NAMALWA (cell line): Measurements from ENCODE around the gene SMIM44.

ENCODE experiments used
- DNase-seq: peaks from one replicate; pipeline ENCODE4 v3.0.0-alpha.2; 2015; ENCODE audit warnings: low spot score

Gene SMIM44

DNA sequence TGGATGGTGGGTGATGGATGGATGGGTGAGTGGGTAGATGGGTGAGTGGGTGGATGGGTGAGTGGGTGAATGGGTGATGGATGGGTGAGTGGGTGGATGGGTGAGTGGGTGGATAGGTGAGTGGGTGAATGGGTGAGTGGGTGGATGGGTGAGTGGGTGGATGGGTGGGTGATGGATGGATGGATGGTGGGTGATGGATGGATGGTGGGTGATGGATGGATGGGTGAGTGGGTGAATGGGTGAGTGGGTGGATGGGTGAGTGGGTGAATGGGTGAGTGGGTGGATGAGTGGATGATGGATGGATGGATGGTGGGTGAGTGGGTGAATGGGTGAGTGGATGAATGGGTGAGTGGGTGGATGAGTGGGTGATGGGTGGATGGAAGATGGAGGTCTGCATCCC lies 5.7 kb downstream of the SMIM44 start:
- DNase-seq = no peak

DNA sequence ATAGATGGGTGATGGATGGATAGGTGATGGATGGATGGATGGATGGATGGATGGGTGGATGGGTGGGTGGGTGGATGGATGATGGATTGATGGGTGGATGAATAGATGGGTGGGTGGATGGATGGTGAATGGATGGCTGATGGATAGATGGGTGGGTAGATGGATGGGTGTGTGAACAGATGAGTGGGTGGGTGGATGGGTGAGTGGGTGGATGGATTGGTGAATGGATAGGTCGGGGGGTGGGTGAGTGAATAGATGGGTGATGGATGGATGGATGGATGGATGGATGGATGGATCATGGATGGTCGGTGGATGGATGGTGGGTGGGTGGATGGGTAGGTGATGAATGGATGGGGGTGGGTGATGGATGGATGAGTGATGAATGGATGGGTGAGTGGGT lies 6.4 kb downstream of the SMIM44 start:
- no peak for DNase-seq

DNA sequence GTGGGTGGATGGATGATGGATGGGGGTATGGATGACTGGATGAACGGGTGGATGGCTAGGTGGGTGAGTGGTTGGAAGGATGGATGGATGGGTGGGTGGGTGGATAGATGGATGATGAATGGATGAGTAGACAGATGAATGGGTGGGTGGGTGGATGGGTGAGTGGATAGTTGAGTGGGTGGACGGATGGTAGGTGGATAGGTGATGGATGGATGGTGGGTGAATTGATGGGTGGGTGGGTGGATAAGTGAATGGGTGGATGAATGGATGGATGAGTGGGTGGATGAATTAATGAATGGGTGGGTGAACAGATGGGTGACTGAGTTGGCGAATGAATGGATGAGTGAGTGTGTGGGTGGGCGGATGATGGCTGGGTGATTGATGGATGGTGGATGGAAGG lies 7.8 kb downstream of the SMIM44 start:
- no peak for DNase-seq

- DNase-seq = no peak
Observed at GRCh38 chr19:3474614-3475013, 8.6 kb downstream of the SMIM44 start.

- no peak for DNase-seq
Observed at GRCh38 chr19:3474010-3474409, 9.2 kb downstream of the SMIM44 start.

DNA sequence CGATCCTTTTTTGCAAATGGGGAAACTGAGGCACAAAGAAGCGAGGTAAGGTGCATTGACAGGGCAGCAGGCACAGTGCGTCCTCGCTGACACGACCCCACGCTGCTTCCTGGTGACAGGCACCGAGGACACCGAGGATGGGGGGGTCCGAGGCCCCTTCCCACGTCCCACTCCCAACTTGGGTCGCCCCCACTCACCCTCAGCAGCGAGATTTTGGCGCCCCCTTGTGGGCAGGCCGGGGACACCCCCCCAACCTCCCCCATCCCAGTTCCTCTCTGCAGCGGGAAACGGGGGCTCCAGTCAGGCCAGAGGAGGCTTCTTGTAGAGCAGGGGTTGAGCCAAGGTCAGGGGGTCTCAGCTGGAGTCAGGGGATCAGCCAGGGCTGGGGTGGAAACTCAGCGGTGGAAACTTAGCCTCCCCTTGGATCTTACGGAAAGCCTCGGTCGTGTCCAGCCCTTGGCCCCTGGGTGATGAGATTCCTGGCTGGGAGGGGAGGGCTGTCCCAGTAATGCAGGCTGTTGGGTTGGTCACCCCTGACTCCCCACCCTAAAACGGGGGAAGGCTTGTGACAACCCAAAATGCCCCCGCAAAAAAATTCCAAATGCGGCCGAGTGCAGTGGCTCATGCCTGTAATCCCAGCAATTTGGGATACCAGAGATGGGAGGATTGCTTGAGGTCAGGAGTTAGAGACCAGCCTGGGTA lies 11.1 kb downstream of the SMIM44 start:
- peak; percentile 30 for DNase-seq

GRCh38 chr19:3470500-3471128 lies 12.6 kb downstream of the SMIM44 start:
- no peak for DNase-seq

DNA sequence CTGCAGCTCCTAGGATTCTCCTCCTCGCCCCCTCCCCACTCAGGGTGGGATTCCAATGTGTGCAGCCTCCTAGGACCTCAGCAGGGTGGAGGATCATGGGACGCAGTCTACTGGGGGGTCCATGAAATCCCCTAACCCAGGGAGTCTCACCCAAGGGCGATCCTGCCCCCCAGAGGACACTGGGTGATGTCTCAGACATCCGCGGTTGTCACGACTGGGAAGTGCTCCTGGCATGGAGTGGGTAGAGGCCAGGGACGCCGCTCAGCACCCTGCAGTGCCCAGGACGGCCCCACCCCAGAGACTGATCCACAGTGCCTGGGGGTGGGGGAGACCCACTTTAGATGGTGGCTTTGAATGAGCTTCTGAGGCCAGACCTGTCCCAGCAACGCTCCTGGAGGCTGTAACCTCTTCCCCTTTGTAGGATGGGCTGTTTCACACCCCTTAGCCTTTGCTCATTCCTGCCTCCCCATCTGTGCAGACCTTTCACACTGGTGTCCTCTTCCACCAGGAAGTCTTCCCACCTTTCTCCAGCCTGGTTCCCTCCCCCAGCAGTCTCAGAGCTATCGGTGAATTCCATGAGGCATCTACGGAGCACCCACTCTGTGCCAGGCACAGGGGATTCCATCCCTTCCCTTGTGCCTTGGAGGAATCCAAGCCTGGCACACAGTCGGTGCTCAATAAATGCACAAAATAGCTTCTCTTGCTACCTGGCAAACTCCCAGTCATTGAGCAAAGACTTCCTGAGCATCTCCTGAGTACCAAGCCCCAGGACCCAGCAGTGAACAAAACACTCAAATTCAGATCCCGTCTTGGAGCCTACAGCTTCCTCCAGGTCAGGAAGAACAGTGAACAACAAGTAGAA lies 13.4 kb downstream of the SMIM44 start:
- no peak for DNase-seq

- DNase-seq = no peak
Observed at GRCh38 chr19:3468211-3468610, 15.0 kb downstream of the SMIM44 start.

DNA sequence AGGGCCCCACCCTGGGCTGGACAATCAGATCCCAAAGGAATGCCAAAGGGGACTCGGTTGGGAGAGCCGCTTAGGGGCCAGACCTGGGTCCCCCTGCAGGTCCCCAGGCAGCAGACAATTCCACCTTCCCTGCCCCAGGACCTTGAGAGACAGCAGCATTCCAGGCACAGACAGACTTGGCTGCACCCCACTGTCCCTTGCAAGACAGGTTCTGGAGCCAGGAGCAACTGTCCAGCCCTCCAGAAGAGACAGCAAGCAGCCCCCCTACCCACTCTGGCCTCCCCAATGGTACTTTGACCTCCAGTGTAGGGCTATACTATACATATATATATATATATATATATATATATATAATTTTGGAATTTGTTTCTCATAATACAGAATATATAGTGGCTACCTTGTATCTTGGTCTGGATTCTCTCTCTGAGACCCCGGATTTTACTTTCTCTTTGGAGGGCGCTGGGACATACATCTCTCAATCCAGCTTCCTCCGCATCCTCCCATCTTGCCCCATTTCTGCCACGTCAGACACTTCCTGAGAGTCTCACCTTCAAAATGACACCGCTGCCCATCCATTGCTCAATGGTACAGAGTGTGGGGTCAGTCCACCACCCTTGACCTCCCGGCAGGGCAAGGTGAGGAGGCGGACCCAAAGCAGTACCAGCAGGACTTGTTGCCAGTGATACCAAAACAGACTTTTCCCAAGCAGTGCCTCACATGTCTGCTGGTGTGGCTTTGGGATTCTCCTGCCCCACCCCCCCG lies 15.6 kb downstream of the SMIM44 start:
- no peak for DNase-seq

DNA sequence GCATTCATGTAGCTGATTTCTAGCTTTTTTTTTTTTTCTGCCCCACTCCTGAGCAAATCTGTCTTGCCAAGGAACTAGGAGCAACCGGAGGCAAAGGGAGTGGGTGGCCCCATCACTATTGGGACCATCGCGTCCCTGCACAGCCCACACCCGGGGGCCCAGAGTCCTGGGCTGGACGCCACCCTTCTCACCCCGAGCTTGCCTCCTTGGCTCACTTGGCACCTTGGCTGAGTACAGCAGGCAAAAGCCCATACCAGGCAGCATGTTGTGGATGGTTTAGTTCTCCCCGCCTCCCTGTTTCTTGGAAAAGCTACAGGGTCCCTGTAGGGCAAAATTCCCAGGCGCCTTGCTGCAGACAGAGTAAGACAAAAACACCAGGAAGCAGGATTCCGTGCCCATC lies 16.6 kb downstream of the SMIM44 start:
- DNase-seq = no peak

- no peak for DNase-seq
Observed at GRCh38 chr19:3465552-3465951, 17.7 kb downstream of the SMIM44 start.

GRCh38 chr19:3464587-3465235 lies 18.5 kb downstream of the SMIM44 start:
- DNase-seq = no peak

DNA sequence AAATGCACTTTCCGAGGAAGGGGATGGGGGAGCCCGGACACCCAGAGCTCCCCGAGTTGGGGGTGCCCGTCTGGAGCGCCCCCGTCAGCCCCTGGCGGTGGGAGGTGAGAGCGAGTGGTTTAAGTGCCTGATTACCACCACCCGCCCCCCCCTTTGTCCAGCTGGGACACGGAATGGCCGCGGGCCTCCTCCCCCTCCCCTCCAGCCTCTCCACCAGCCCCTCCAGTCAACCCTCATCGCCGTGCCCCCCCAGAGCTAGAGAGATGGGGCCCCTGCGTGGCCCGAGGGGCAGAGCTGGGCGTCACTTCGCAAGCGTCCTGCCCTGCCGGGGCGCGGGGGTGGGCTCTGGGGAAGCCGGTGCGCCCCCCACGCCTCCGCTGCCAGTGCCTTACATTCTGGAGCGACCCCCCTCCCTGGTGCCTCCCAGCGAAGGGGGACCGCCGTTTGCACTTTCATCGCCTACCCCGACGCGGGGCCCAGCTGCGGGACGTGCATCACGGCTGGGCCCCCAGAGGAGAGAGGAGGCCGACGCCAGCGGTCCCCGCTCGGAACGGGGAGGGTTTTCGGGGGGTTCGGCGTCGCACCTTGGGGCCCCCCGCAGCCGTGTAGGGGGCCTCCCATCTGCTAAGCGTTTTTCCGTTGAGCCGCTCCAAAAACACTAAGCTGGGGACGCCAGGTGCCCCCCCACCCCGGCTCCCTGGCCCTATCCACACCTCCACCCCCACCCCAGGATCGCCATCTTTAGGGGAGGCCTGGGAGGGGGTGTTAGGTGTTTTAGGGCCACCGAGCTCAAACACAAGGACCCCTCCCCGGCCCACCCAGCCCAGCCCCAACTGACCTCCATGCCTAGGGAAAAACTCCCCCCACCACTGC lies 19.3 kb downstream of the SMIM44 start:
- no peak for DNase-seq

GRCh38 chr19:3462991-3463713 lies 20.1 kb downstream of the SMIM44 start:
- no peak for DNase-seq

- DNase-seq = no peak
Observed at GRCh38 chr19:3459965-3460582, 23.2 kb downstream of the SMIM44 start.

DNA sequence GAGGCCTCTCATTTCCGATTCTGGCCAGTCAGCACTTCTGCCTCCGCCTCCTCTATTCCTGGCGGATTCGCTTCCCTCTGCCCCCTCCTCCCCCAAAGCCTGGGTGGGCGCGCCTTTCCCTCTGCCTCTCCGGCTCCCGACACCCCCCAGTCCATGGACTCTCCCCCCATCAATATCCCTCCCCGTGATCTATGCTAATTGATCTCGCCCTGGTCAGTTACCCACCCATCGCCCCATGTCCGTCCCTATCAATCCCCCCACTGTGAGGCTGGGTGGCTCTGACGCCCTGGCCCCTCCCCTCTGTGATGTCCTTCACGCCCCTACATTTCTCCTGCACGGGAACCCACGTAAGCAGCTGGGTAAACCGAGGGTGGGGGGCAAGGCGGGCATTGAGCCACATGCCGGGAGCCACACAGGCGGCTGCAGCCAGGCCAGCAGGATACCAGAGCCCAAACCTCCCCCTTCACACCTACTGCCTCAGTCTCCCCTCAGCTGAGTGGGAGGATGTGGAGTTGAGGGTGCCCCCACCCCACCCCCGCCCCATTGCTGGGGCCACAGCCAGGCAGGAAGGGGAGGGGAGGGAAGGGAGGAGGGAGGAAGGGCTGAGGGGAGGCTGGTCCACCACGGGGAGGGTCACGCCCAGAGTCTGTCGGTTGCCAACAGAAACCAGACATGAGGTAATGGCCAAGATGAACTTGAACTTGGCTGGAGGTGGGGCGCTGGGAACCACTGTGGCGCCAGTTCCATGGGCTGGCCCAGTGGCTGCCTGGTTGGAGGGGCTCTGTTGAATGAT lies 24.0 kb downstream of the SMIM44 start:
- peak; percentile 35 for DNase-seq

DNA sequence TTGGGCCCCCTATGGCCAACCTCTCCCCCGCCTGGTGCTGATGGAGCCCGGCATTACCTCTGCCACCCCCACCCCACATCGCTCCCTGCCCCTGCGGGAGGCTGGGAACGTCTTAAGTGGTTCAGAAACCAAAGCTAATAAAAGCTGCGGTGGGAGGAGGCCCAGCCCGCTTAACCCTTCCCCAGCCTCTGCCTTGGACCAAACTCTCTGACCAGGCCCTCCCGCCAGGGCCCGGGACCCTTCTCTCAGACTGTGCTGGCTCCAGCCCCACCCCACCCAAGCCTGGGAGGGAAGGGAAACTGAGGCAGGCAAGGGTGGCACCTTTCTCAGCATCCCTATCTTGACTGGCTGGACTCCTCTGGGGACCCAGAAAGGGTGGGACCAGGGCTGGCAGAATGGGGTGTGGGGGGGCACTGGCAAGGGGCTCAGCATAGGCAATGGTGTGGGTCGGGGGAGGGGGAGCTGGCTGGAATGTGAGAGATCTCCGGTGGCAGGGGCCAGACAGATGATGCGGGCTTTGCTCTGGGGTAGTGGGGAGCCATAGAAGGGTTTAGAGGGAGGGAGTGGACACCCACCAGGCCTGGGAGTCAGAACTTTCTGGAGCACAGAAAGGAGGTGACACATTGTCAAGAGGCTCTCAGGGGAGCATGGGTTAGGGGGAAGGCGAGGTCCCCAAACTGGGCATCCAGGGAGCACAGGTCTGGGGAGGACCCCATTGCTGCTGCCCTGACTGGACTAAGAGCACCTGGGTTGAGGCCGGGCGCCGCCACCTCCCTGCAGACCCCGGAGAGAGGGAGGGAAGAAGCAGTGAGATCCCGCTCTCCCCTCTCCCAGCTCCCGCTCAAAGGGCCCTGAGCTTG lies 24.8 kb downstream of the SMIM44 start:
- DNase-seq = no peak
